Lower leg skin (tissue), 4 donors: ENCODE results near the gene RGS10. TPM values are rescaled to one million over a fixed set of nuclear protein-coding genes. Genes with fewer than 3 reads are reported as not detected.

Source experiments
- DNase-seq, 2 donors: peaks; one replicate each; pipeline ENCODE4 v3.0.0-alpha.2; 2019; ENCODE audit warnings: low spot score in 2 of 2
- H3K4me3 ChIP-seq: fragments of 200-600 bp; sonication (generic); 2 replicates; pipeline ENCODE4 v1.5.1; 2017; ENCODE audit warnings: mild to moderate bottlenecking, low read depth; ENCODE audit not compliant: poor library complexity, severe bottlenecking
- CTCF ChIP-seq, 3 donors: fragments of 450-650 bp; IDR thresholded peaks; one replicate each; pipeline ENCODE4 v1.5.1; 2016; ENCODE audit warnings: antibody characterized with exemption in 3 of 3, mild to moderate bottlenecking in 3 of 3, moderate library complexity in 2 of 3
- POLR2A ChIP-seq, 2 donors: fragments of 450-650 bp; IDR thresholded peaks; one replicate each; pipeline ENCODE4 v1.6.1; 2016 to 2017; ENCODE audit warnings: antibody characterized with exemption in 2 of 2, mild to moderate bottlenecking in 1 of 2, moderate library complexity in 1 of 2
- WGBS, 2 donors: methylation state at CpG; one replicate each; pipeline ENCODE4 v1.1.5; 2018; 5-methylcytosine and 5-hydroxymethylcytosine counted together
- intact Hi-C: fragments of 100-400 bp; cut with DNase I; formaldehyde crosslinking; loops from one replicate; pipeline ENCODE4 v1.15.0; 2023; ENCODE audit warnings: low total_unique reads
- total RNA-seq, 4 donors: library from RNA; depleted of rRNA; stranded (reverse); fragments of >200 nt; gene quantifications; one replicate each; pipeline ENCODE4 v1.1.0, GENCODE V29; 2016

Gene RGS10
- total RNA-seq, 4 donors from 2014 or later, result 14.8 to 40.1 (median 21.3) TPM

- 92 to 95% methylated on average over 4 of the region's 4 CpGs for WGBS, 2 donors
- intact Hi-C loops, result no loop called here
- H3K4me3 ChIP-seq, result no peak overlapping the region
- no peak for DNase-seq
- TF ChIP-seq CTCF (IDR thresholded peaks at IDR 0.05) (no peak), POLR2A (IDR thresholded peaks at IDR 0.05) (no peak)
These were observed 2.5 kb downstream of the RGS10 start for GRCh38 chr10:119540038-119540437.

GRCh38 chr10:119539359-119539825 lies 3.1 kb downstream of the RGS10 start:
- no peak for DNase-seq
- no peak overlapping the region for H3K4me3 ChIP-seq
- intact Hi-C loops, result no loop called here
- TF ChIP-seq POLR2A (IDR thresholded peaks at IDR 0.05) (no peak), CTCF (IDR thresholded peaks at IDR 0.05) (no peak)
- WGBS, 2 donors, result 68 to 75% methylated on average over 9 of the region's 9 CpGs

GRCh38 chr10:119538632-119539358 lies 3.7 kb downstream of the RGS10 start:
- intact Hi-C loops, result no loop called here
- H3K4me3 ChIP-seq, result no peak overlapping the region
- 62 to 63% methylated on average over 9 of the region's 9 CpGs for WGBS, 2 donors
- no peak for DNase-seq
- TF ChIP-seq POLR2A (IDR thresholded peaks at IDR 0.05) (no peak), CTCF (IDR thresholded peaks at IDR 0.05) (no peak)

GRCh38 chr10:119537953-119538630 lies 4.4 kb downstream of the RGS10 start:
- 86 to 87% methylated on average over 5 of the region's 5 CpGs for WGBS, 2 donors
- DNase-seq, result no peak
- no peak overlapping the region for H3K4me3 ChIP-seq

GRCh38 chr10:119536508-119537025 lies 6.0 kb downstream of the RGS10 start:
- TF ChIP-seq POLR2A (IDR thresholded peaks at IDR 0.05), result no peak
- no peak for TF ChIP-seq CTCF (IDR thresholded peaks at IDR 0.05)
- intact Hi-C loops, result no loop called here
- no peak for DNase-seq
- 79 to 89% methylated on average over 9 of the region's 9 CpGs for WGBS, 2 donors
- no peak overlapping the region for H3K4me3 ChIP-seq

More at GRCh38 chr10:119537953-119538630, 4.4 kb downstream of the RGS10 start:
- intact Hi-C loops, result no loop called here
- TF ChIP-seq CTCF (IDR thresholded peaks at IDR 0.05) (no peak), POLR2A (IDR thresholded peaks at IDR 0.05) (no peak)
